ENCODE data around the gene CRACR2B.
A peak's percentile ranks its signal among the peaks of the same experiment; 100 is the strongest.

The CRACR2B gene

GRCh38 chr11:838441-839279 is 10.9 kb downstream of the CRACR2B start:
- no peak for DNase-seq (ENCODE audit: extremely low spot score)
- TF ChIP-seq HDGF (IDR thresholded peaks at IDR 0.05; ENCODE audit: borderline replicate concordance) (no peak), FOXK2 (IDR thresholded peaks at IDR 0.05) (no peak), ELF4 (IDR thresholded peaks at IDR 0.05) (no peak), ARNT (IDR thresholded peaks at IDR 0.05) (no peak), L3MBTL2 (conservative IDR thresholded peaks at IDR 0.05) (peak; percentile 49)
- ChIA-PET POLR2A (interaction anchor here (0.9 to 1.5 kb wide), 2 partner anchors 20 to 29 kb away, joined by 3 read pairs; partner anchors contain the start of genes PNPLA2 and RPLP2), CTCF (no interaction called here)

- CTCF ChIA-PET, result no interaction called here
- no peak for TF ChIP-seq PKNOX1 (IDR thresholded peaks at IDR 0.05)
- no peak for TF ChIP-seq SUZ12 (IDR thresholded peaks at IDR 0.05)
- TF ChIP-seq BHLHE40 (IDR thresholded peaks at IDR 0.05; ENCODE audit: borderline replicate concordance), result no peak
- TF ChIP-seq L3MBTL2 (conservative IDR thresholded peaks at IDR 0.05), result no peak
- no peak for TF ChIP-seq HDGF (IDR thresholded peaks at IDR 0.05; ENCODE audit: borderline replicate concordance)
- TF ChIP-seq SP1 (IDR thresholded peaks at IDR 0.05), result no peak
- TF ChIP-seq ZNF384 (IDR thresholded peaks at IDR 0.05), result no peak
- no peak for TF ChIP-seq TARDBP (IDR thresholded peaks at IDR 0.05)
- TF ChIP-seq CTBP1 (IDR thresholded peaks at IDR 0.05; ENCODE audit: borderline replicate concordance), result no peak
- no peak for TF ChIP-seq ARNT (IDR thresholded peaks at IDR 0.05)
- TF ChIP-seq ELF4 (IDR thresholded peaks at IDR 0.05), result no peak
- TF ChIP-seq LEF1 (IDR thresholded peaks at IDR 0.05; ENCODE audit: borderline replicate concordance), result no peak
- TF ChIP-seq FOXM1 (IDR thresholded peaks at IDR 0.05; ENCODE audit: borderline replicate concordance), result no peak
- TF ChIP-seq FOXK2 (IDR thresholded peaks at IDR 0.05), result no peak
- TF ChIP-seq NFRKB (IDR thresholded peaks at IDR 0.05), result no peak
- TF ChIP-seq FOXA1 (IDR thresholded peaks at IDR 0.05), result no peak
- POLR2A ChIA-PET, result no interaction called here
- DNase-seq (ENCODE audit: extremely low spot score), result no peak
Measured at GRCh38 chr11:839280-839623, 11.5 kb downstream of the CRACR2B start.

GRCh38 chr11:839875-840617 is 12.3 kb downstream of the CRACR2B start:
- DNase-seq (ENCODE audit: extremely low spot score), result no peak
- TF ChIP-seq FOXM1 (IDR thresholded peaks at IDR 0.05; ENCODE audit: borderline replicate concordance) (no peak), ARNT (IDR thresholded peaks at IDR 0.05) (no peak), L3MBTL2 (conservative IDR thresholded peaks at IDR 0.05) (no peak), TARDBP (IDR thresholded peaks at IDR 0.05) (no peak)
- ChIA-PET POLR2A (interaction anchor here (0.8 to 5.4 kb wide), 3 partner anchors 9 to 62 kb away, joined by 3 to 63 read pairs (median 7); partner anchors contain the start of genes CD151, CRACR2B and PNPLA2), CTCF (no interaction called here)

- POLR2A ChIA-PET, result interaction anchor here (1.0 to 5.4 kb wide), 4 partner anchors 11 to 65 kb away, joined by 3 to 63 read pairs (median 7); partner anchors contain the start of genes CD151, CRACR2B and RPLP2
Measured at GRCh38 chr11:841981-842369, 14.3 kb downstream of the CRACR2B start.

GRCh38 chr11:842370-843002 is 14.8 kb downstream of the CRACR2B start, which contains the start of the genes POLR2L and TSPAN4:
POLR2L (minus strand) TSS chr11:842529; CDS start chr11:842508, 21 bp downstream.
TSPAN4 (plus strand) TSS chr11:842852; CDS start chr11:850305, 7,453 bp downstream.
- TF ChIP-seq ARNT (IDR thresholded peaks at IDR 0.05), result peak; percentile 32; the same call in 1 of the 2 replicates
- TF ChIP-seq FOXM1 (IDR thresholded peaks at IDR 0.05; ENCODE audit: borderline replicate concordance), result peak; percentile 98
- peak; percentile 98 for TF ChIP-seq PKNOX1 (IDR thresholded peaks at IDR 0.05)
- no peak for TF ChIP-seq SUZ12 (IDR thresholded peaks at IDR 0.05)
- TF ChIP-seq NFRKB (IDR thresholded peaks at IDR 0.05), result no peak
- ChIA-PET POLR2A (interaction anchor here (0.5 to 5.4 kb wide), 9 partner anchors 11 to 69 kb away, joined by 3 to 63 read pairs (median 3); partner anchors contain the start of genes CD151, CRACR2B, PNPLA2 and RPLP2), CTCF (interaction anchor here (0.5 to 1.4 kb wide), 3 partner anchors 8 to 204 kb away, joined by 3 to 4 read pairs (median 3); no protein-coding TSS in a partner anchor)
- DNase-seq (ENCODE audit: extremely low spot score), result peak; percentile 85

More at GRCh38 chr11:841981-842369, 14.3 kb downstream of the CRACR2B start:
- no peak for TF ChIP-seq TARDBP (IDR thresholded peaks at IDR 0.05)
- no peak for TF ChIP-seq FOXK2 (IDR thresholded peaks at IDR 0.05)
- no peak for TF ChIP-seq FOXA1 (IDR thresholded peaks at IDR 0.05)
- TF ChIP-seq ARNT (IDR thresholded peaks at IDR 0.05), result no peak
- no peak for TF ChIP-seq ELF4 (IDR thresholded peaks at IDR 0.05)
- no peak for TF ChIP-seq ZNF384 (IDR thresholded peaks at IDR 0.05)
- TF ChIP-seq SP1 (IDR thresholded peaks at IDR 0.05), result no peak
- no peak for TF ChIP-seq NFRKB (IDR thresholded peaks at IDR 0.05)
- no peak for TF ChIP-seq CTBP1 (IDR thresholded peaks at IDR 0.05; ENCODE audit: borderline replicate concordance)
- TF ChIP-seq L3MBTL2 (conservative IDR thresholded peaks at IDR 0.05), result no peak
- no peak for TF ChIP-seq PKNOX1 (IDR thresholded peaks at IDR 0.05)
- TF ChIP-seq FOXM1 (IDR thresholded peaks at IDR 0.05; ENCODE audit: borderline replicate concordance), result no peak
- no peak for TF ChIP-seq SUZ12 (IDR thresholded peaks at IDR 0.05)
- no peak for TF ChIP-seq BHLHE40 (IDR thresholded peaks at IDR 0.05; ENCODE audit: borderline replicate concordance)
- no peak for TF ChIP-seq HDGF (IDR thresholded peaks at IDR 0.05; ENCODE audit: borderline replicate concordance)
- TF ChIP-seq LEF1 (IDR thresholded peaks at IDR 0.05; ENCODE audit: borderline replicate concordance), result no peak
- CTCF ChIA-PET, result no interaction called here
- no peak for DNase-seq (ENCODE audit: extremely low spot score)

Measured in HEK293T (cell line).